ENCODE data around the gene DIPK2B.

The DIPK2B gene

GRCh38 chrX:45172890-45173289 lies 27.8 kb downstream of the DIPK2B start:
- TF ChIP-seq, protein P1, sequence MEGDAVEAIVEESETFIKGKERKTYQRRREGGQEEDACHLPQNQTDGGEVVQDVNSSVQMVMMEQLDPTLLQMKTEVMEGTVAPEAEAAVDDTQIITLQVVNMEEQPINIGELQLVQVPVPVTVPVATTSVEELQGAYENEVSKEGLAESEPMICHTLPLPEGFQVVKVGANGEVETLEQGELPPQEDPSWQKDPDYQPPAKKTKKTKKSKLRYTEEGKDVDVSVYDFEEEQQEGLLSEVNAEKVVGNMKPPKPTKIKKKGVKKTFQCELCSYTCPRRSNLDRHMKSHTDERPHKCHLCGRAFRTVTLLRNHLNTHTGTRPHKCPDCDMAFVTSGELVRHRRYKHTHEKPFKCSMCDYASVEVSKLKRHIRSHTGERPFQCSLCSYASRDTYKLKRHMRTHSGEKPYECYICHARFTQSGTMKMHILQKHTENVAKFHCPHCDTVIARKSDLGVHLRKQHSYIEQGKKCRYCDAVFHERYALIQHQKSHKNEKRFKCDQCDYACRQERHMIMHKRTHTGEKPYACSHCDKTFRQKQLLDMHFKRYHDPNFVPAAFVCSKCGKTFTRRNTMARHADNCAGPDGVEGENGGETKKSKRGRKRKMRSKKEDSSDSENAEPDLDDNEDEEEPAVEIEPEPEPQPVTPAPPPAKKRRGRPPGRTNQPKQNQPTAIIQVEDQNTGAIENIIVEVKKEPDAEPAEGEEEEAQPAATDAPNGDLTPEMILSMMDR (IDR thresholded peaks at IDR 0.05; ENCODE audit: borderline replicate concordance, control extremely low read depth, extremely low read depth, insufficient read depth, missing control alignments) = no peak
- in situ Hi-C loops (cut with MboI; ENCODE audit: low sequenced_read_pairs, unreplicated experiment) = loop anchor here (10.0 kb wide), 1 partner anchor 58 kb away; no protein-coding TSS in a partner anchor
- no peak for DNase-seq (ENCODE audit: low spot score)

DNA sequence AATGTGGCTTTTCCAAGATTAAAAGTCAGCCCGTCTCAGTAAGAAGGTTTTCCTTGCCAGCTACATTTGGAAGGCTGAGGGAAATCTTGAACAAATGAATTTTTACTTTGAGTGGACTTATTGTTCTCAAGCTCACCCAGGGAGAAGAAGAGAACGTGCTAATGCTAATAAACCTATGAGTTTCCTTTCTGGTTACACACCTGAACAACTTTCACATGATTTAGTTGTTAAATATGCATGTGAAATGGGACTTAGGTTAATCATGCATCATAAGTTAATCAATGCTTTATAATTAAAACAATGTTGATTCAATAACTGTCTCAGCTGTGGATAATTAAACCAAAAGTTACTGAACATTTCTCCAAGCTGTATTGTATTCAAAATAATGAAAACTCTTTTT lies 33.9 kb downstream of the DIPK2B start:
- in situ Hi-C loops (cut with MboI; ENCODE audit: low sequenced_read_pairs, unreplicated experiment) = no loop called here
- TF ChIP-seq, protein P1 (IDR thresholded peaks at IDR 0.05; ENCODE audit: borderline replicate concordance, control extremely low read depth, extremely low read depth, insufficient read depth, missing control alignments) = no peak
- no peak for DNase-seq (ENCODE audit: low spot score)

- no peak for DNase-seq (ENCODE audit: low spot score)
- in situ Hi-C loops (cut with MboI; ENCODE audit: low sequenced_read_pairs, unreplicated experiment) = no loop called here
- TF ChIP-seq, protein P1 (IDR thresholded peaks at IDR 0.05; ENCODE audit: borderline replicate concordance, control extremely low read depth, extremely low read depth, insufficient read depth, missing control alignments) = no peak
Measured at GRCh38 chrX:45165726-45166125, 35.0 kb downstream of the DIPK2B start.

DNA sequence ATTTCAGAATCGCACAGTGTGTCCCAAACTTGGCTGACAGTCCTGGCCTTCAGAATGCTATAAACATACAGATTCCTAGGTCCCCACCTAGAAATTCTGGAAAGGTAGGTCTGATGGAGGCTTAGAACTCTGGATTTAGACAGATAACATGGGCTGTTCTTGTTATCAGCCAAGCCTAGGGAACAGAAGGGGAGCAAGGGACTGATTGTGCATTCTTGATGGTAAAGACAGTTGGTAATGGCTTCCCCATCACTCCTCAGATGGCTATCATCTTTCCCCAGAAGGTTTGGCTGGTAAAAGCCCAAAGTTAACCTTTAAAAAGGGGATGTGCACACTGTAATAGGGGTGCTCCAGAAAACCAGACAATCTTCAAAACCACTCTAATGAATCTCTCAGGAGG lies 35.7 kb downstream of the DIPK2B start:
- no peak for DNase-seq (ENCODE audit: low spot score)
- in situ Hi-C loops (cut with MboI; ENCODE audit: low sequenced_read_pairs, unreplicated experiment) = no loop called here
- TF ChIP-seq, protein P1 (IDR thresholded peaks at IDR 0.05; ENCODE audit: borderline replicate concordance, control extremely low read depth, extremely low read depth, insufficient read depth, missing control alignments) = no peak

- in situ Hi-C loops (cut with MboI; ENCODE audit: low sequenced_read_pairs, unreplicated experiment) = no loop called here
- DNase-seq (ENCODE audit: low spot score) = no peak
- TF ChIP-seq, protein P1 (IDR thresholded peaks at IDR 0.05; ENCODE audit: borderline replicate concordance, control extremely low read depth, extremely low read depth, insufficient read depth, missing control alignments) = no peak
Measured at GRCh38 chrX:45164021-45164621, 36.6 kb downstream of the DIPK2B start.

GRCh38 chrX:45157647-45158046 lies 43.0 kb downstream of the DIPK2B start:
- in situ Hi-C loops (cut with MboI; ENCODE audit: low sequenced_read_pairs, unreplicated experiment) = no loop called here
- DNase-seq (ENCODE audit: low spot score) = no peak

More at GRCh38 chrX:45157647-45158046, 43.0 kb downstream of the DIPK2B start:
- TF ChIP-seq, protein P1 (IDR thresholded peaks at IDR 0.05; ENCODE audit: borderline replicate concordance, control extremely low read depth, extremely low read depth, insufficient read depth, missing control alignments) = no peak
